OCI-LY7 (cell line): ENCODE measurements around the gene C11orf97.

Source experiments
- CTCF ChIP-seq: fragments of 200-600 bp; sonication (generic); conservative IDR thresholded peaks from 2 replicates; pipeline ENCODE4 v1.5.1; 2014; ENCODE audit warnings: mild to moderate bottlenecking, antibody characterized with exemption, low read length, moderate library complexity, mixed read lengths
- EZH2phosphoT487 ChIP-seq: fragments of 200-600 bp; sonication (generic); IDR thresholded peaks from 2 replicates; pipeline ENCODE4 v1.6.1; 2018; ENCODE audit warnings: low read depth, borderline replicate concordance, mild to moderate bottlenecking, mixed run types, antibody characterized with exemption, low read length, moderate library complexity, mixed read lengths

- no peak for TF ChIP-seq CTCF
- no peak for TF ChIP-seq EZH2phosphoT487
Observed at GRCh38 chr11:94549146-94549545, 36.9 kb downstream of the C11orf97 start.
